H9 (cell line): Measurements from ENCODE around the gene C18orf63. TPM values are rescaled to one million over a fixed set of nuclear protein-coding genes. Genes with fewer than 3 reads are reported as not detected.

Experiments used
- DNase-seq: peaks from one replicate; pipeline ENCODE4 v3.0.0-alpha.2; 2017
- H2AFZ ChIP-seq: one replicate; pipeline ENCODE4 v1.6.1; 2013; ENCODE audit warnings: mild to moderate bottlenecking, low read length, control low read depth, moderate library complexity
- H2AK5ac ChIP-seq: 2 replicates; pipeline ENCODE4 v1.6.1; 2013; ENCODE audit warnings: low read length, control low read depth, mixed read lengths; ENCODE audit not compliant: insufficient read length
- H2BK120ac ChIP-seq: one replicate; pipeline ENCODE4 v1.6.1; 2013; ENCODE audit warnings: low read depth, mild to moderate bottlenecking, low read length, control low read depth, inconsistent platforms; ENCODE audit not compliant: poor library complexity, severe bottlenecking
- H2BK12ac ChIP-seq: 2 replicates; pipeline ENCODE4 v1.6.1; 2013; ENCODE audit warnings: low read length, control low read depth, mixed read lengths, low read depth; ENCODE audit not compliant: insufficient read length
- H2BK15ac ChIP-seq: 2 replicates; pipeline ENCODE4 v1.6.1; 2013; ENCODE audit warnings: low read depth, low read length, control low read depth
- H2BK20ac ChIP-seq: one replicate; pipeline ENCODE4 v1.6.1; 2013; ENCODE audit warnings: low read depth, mild to moderate bottlenecking, low read length, control low read depth, inconsistent platforms; ENCODE audit not compliant: poor library complexity, severe bottlenecking
- H2BK5ac ChIP-seq: 2 replicates; pipeline ENCODE4 v1.6.1; 2013; ENCODE audit warnings: low read length, control low read depth, mixed read lengths; ENCODE audit not compliant: insufficient read length
- H3K14ac ChIP-seq: 2 replicates; pipeline ENCODE4 v1.6.1; 2013; ENCODE audit warnings: low read length, control low read depth; ENCODE audit not compliant: insufficient read depth
- H3K18ac ChIP-seq: 2 replicates; pipeline ENCODE4 v1.6.1; 2013; ENCODE audit warnings: low read depth, mild to moderate bottlenecking, mixed read lengths, low read length, control low read depth; ENCODE audit not compliant: insufficient read length
- H3K23ac ChIP-seq: 2 replicates; pipeline ENCODE4 v1.6.1; 2013; ENCODE audit warnings: low read length, control low read depth, mixed read lengths, low read depth; ENCODE audit not compliant: insufficient read length
- H3K23me2 ChIP-seq: 2 replicates; pipeline ENCODE4 v1.6.1; 2013; ENCODE audit warnings: low read depth, mild to moderate bottlenecking, mixed read lengths, low read length, control low read depth; ENCODE audit not compliant: insufficient read length, poor library complexity, severe bottlenecking
- H3K27ac ChIP-seq: 2 replicates; pipeline ENCODE4 v1.5.1; 2013; ENCODE audit warnings: low read length, control low read depth, mixed read lengths, low read depth; ENCODE audit not compliant: insufficient read length
- H3K27me3 ChIP-seq: 2 replicates; pipeline ENCODE4 v1.6.1; 2013; ENCODE audit warnings: low read length, control low read depth, inconsistent platforms; ENCODE audit not compliant: insufficient read depth
- H3K4ac ChIP-seq: 2 replicates; pipeline ENCODE4 v1.6.1; 2013; ENCODE audit warnings: low read depth, mild to moderate bottlenecking, control low read depth, inconsistent platforms, low read length, moderate library complexity
- H3K4me1 ChIP-seq: 2 replicates; pipeline ENCODE4 v1.6.1; 2013; ENCODE audit warnings: low read length, control low read depth, inconsistent platforms; ENCODE audit not compliant: insufficient read depth
- H3K4me2 ChIP-seq: 2 replicates; pipeline ENCODE4 v1.6.1; 2013; ENCODE audit warnings: low read length, control low read depth, mixed read lengths; ENCODE audit not compliant: insufficient read length, insufficient read depth
- H3K56ac ChIP-seq: 2 replicates; pipeline ENCODE4 v1.6.1; 2013; ENCODE audit warnings: low read depth, mild to moderate bottlenecking, mixed read lengths, low read length, control low read depth; ENCODE audit not compliant: insufficient read length
- H3K79me1 ChIP-seq: 2 replicates; pipeline ENCODE4 v1.6.1; 2013; ENCODE audit warnings: low read depth, mild to moderate bottlenecking, moderate library complexity, low read length, control low read depth, inconsistent platforms; ENCODE audit not compliant: insufficient read depth, poor library complexity, severe bottlenecking
- H3K79me2 ChIP-seq: 2 replicates; pipeline ENCODE4 v1.6.1; 2013; ENCODE audit warnings: low read length, control low read depth, inconsistent platforms; ENCODE audit not compliant: insufficient read depth
- H3K9ac ChIP-seq: 2 replicates; pipeline ENCODE4 v1.6.1; 2013; ENCODE audit warnings: low read length, control low read depth, mixed read lengths; ENCODE audit not compliant: insufficient read length; ENCODE audit errors: extremely low read depth
- H3K9me3 ChIP-seq: one replicate; pipeline ENCODE4 v1.6.1; 2013; ENCODE audit warnings: low read depth, low read length, inconsistent platforms; ENCODE audit not compliant: control insufficient read depth
- H3T11ph ChIP-seq: one replicate; pipeline ENCODE4 v1.6.1; 2013; ENCODE audit warnings: mild to moderate bottlenecking, low read length, control low read depth, inconsistent platforms
- H4K20me1 ChIP-seq: one replicate; pipeline ENCODE4 v1.6.1; 2013; ENCODE audit not compliant: control insufficient read depth, insufficient read length, insufficient read depth
- H4K5ac ChIP-seq: 2 replicates; pipeline ENCODE4 v1.6.1; 2013; ENCODE audit warnings: low read depth, mild to moderate bottlenecking, mixed read lengths, low read length, control low read depth; ENCODE audit not compliant: insufficient read length
- H4K8ac ChIP-seq: replicated peaks from 2 replicates; pipeline ENCODE4 v1.6.1; 2013; ENCODE audit warnings: low read length, control low read depth, mixed read lengths, low read depth; ENCODE audit not compliant: insufficient read length
- H4K91ac ChIP-seq: 2 replicates; pipeline ENCODE4 v1.6.1; 2013; ENCODE audit warnings: low read depth, mild to moderate bottlenecking, moderate library complexity, mixed read lengths, low read length, control low read depth; ENCODE audit not compliant: insufficient read length
- H3K27ac Mint-ChIP-seq, 3 experiments: 2 replicates in 2 of 3; 3 replicates in 1 of 3; pipeline ENCODE4 v1.8.0; 2020 to 2021; ENCODE audit warnings: mixed read lengths in 3 of 3, mild to moderate bottlenecking in 1 of 3, moderate library complexity in 1 of 3
- H3K27me3 Mint-ChIP-seq: 2 replicates; pipeline ENCODE4 v1.8.0; 2021; ENCODE audit warnings: low read depth, mild to moderate bottlenecking, moderate library complexity, mixed read lengths
- H3K36me3 Mint-ChIP-seq, 3 experiments: 2 replicates in 2 of 3; 3 replicates in 1 of 3; pipeline ENCODE4 v1.8.0; 2020 to 2021; ENCODE audit warnings: low read depth in 3 of 3, mixed read lengths in 3 of 3; ENCODE audit not compliant: insufficient read depth in 1 of 3
- H3K4me1 Mint-ChIP-seq, 2 experiments: 2 replicates each; pipeline ENCODE4 v1.8.0; 2020; ENCODE audit warnings: mixed read lengths in 2 of 2
- H3K4me3 Mint-ChIP-seq, 2 experiments: 2 replicates in 1 of 2; 3 replicates in 1 of 2; pipeline ENCODE4 v1.8.0; 2020 to 2021; ENCODE audit warnings: mild to moderate bottlenecking in 2 of 2, mixed read lengths in 2 of 2, moderate library complexity in 1 of 2
- H3K9me3 Mint-ChIP-seq, 2 experiments: 2 replicates in 1 of 2; 3 replicates in 1 of 2; pipeline ENCODE4 v1.8.0; 2020; ENCODE audit warnings: mild to moderate bottlenecking in 2 of 2, mixed read lengths in 2 of 2, moderate library complexity in 1 of 2
- CTCF ChIP-seq: fragments of 200-600 bp; sonication (generic); conservative IDR thresholded peaks from 3 replicates; pipeline ENCODE4 v1.8.0; 2021; ENCODE audit warnings: antibody characterized with exemption, mild to moderate bottlenecking
- WGBS: extraction: QIAGEN DNeasy Blood & Tissue Kit; methylation state at CpG from one replicate; pipeline ENCODE4 v1.1.7; 2013; ENCODE audit warnings: missing lambda C conversion rate, low lambda C conversion rate, mixed read lengths; ENCODE audit not compliant: insufficient read length; ENCODE audit errors: extremely low coverage; 5-methylcytosine and 5-hydroxymethylcytosine counted together
- total RNA-seq: library from RNA; stranded (reverse); gene quantifications from 2 replicates; pipeline ENCODE4 v1.2.1, GENCODE V29; 2021

C18orf63 gene
- total RNA-seq, 1 experiment from 2014 or later: not detected

GRCh38 chr18:74268933-74269620 lies 46.6 kb upstream of the C18orf63 start:
- H4K91ac ChIP-seq: no peak overlapping the region
- Mint-ChIP-seq H3K27ac (no peak overlapping the region; a peak in 1 of 7 replicates), H3K36me3 (peaks cover 3 to 9% (median 5%) of the 10 kb centered on the region in 3 experiments; a peak in 5 of 7 replicates), H3K27me3 (no peaks in the 10 kb centered on the region), H3K9me3 (no peaks in the 10 kb centered on the region), H3K4me3 (no peak overlapping the region), H3K4me1 (peaks cover 22% of the 10 kb centered on the region in 2 experiments)
- H4K20me1 ChIP-seq: no peaks in the 10 kb centered on the region
- H2BK120ac ChIP-seq: no peak overlapping the region
- H4K5ac ChIP-seq: no peak overlapping the region
- H3K14ac ChIP-seq: no peak overlapping the region
- no peak overlapping the region for H3K56ac ChIP-seq
- H3K27me3 ChIP-seq: no peaks in the 10 kb centered on the region
- H3T11ph ChIP-seq: no peak overlapping the region
- no peak overlapping the region for H3K23ac ChIP-seq
- no peak overlapping the region for H3K4ac ChIP-seq
- no peak overlapping the region for H2BK12ac ChIP-seq
- no peaks in the 10 kb centered on the region for H3K79me1 ChIP-seq
- no peaks in the 10 kb centered on the region for H3K23me2 ChIP-seq
- WGBS: no CpG with 5 or more reads among the region's 11 CpGs
- no peak overlapping the region for H2BK5ac ChIP-seq
- no peak overlapping the region for H3K4me2 ChIP-seq
- H2AK5ac ChIP-seq: no peak overlapping the region
- H2BK20ac ChIP-seq: no peak overlapping the region
- no peak overlapping the region for H3K18ac ChIP-seq
- DNase-seq: no peak
- H4K8ac ChIP-seq: no peak overlapping the region
- H2BK15ac ChIP-seq: no peak overlapping the region
- peaks cover 23% of the 10 kb centered on the region; the same call in 1 of the 2 replicates for H3K79me2 ChIP-seq
- TF ChIP-seq CTCF: no peak
- no peak overlapping the region for H3K9ac ChIP-seq
- H3K4me1 ChIP-seq: peaks cover 10% of the 10 kb centered on the region; the same call in 1 of the 2 replicates
- no peak overlapping the region for H3K27ac ChIP-seq
- H2AFZ ChIP-seq: no peak overlapping the region
- no peaks in the 10 kb centered on the region for H3K9me3 ChIP-seq
